ENCODE results near the gene RRM2.

GRCh38 chr2:10149635-10150034, 27.1 kb downstream of the RRM2 start:
- no peak for TF ChIP-seq CTCF (IDR thresholded peaks at IDR 0.05)
- no peak for TF ChIP-seq POLR2AphosphoS5 (IDR thresholded peaks at IDR 0.05)
- TF ChIP-seq POLR2A (IDR thresholded peaks at IDR 0.05) = no peak
- TF ChIP-seq EP300 (IDR thresholded peaks at IDR 0.05) = no peak

All from upper lobe of left lung (tissue), 4 donors.